ENCODE results near the gene TESK2.
"Not testable (repeated sequence)": the region's sequence is repeated elsewhere in the genome, so short reads cannot be mapped to it uniquely, and the experiment has no call there.

TESK2 gene

GRCh38 chr1:45490626-45491486 is at the start of gene TESK2:
TESK2 (minus strand) TSS chr1:45491163; CDS start chr1:45457785, 33,378 bp downstream.
- DNase-seq (ENCODE audit: low read depth), result peak; percentile 90

GRCh38 chr1:45536886-45537285 is 45.9 kb upstream of the TESK2 start:
- DNase-seq (ENCODE audit: low read depth), result no peak

- DNase-seq (ENCODE audit: low read depth), result no peak
These were observed 45.2 kb upstream of the TESK2 start for GRCh38 chr1:45535988-45536766.

GRCh38 chr1:45531873-45532272 is 40.9 kb upstream of the TESK2 start:
- DNase-seq (ENCODE audit: low read depth), result no peak

GRCh38 chr1:45530632-45531135 is 39.7 kb upstream of the TESK2 start:
- DNase-seq (ENCODE audit: low read depth), result no peak

- DNase-seq (ENCODE audit: low read depth), result no peak
These were observed 35.2 kb upstream of the TESK2 start for GRCh38 chr1:45526135-45526644.

GRCh38 chr1:45523975-45524374 is 33.0 kb upstream of the TESK2 start:
- DNase-seq (ENCODE audit: low read depth), result not testable (repeated sequence)

- DNase-seq (ENCODE audit: low read depth), result not testable (repeated sequence)
These were observed 32.6 kb upstream of the TESK2 start for GRCh38 chr1:45523516-45523915.

- no peak for DNase-seq (ENCODE audit: low read depth)
These were observed 31.6 kb upstream of the TESK2 start for GRCh38 chr1:45522324-45523104.

GRCh38 chr1:45521413-45522323 is 30.7 kb upstream of the TESK2 start, which contains the start of gene PRDX1:
PRDX1 (minus strand) TSS chr1:45521884; CDS start chr1:45519043, 2,841 bp downstream.
- DNase-seq (ENCODE audit: low read depth), result peak; percentile 96

GRCh38 chr1:45519774-45520173 is 28.8 kb upstream of the TESK2 start:
- not testable (repeated sequence) for DNase-seq (ENCODE audit: low read depth)

- DNase-seq (ENCODE audit: low read depth), result no peak
These were observed 27.9 kb upstream of the TESK2 start for GRCh38 chr1:45518910-45519309.

- DNase-seq (ENCODE audit: low read depth), result not testable (repeated sequence)
These were observed 27.4 kb upstream of the TESK2 start for GRCh38 chr1:45518366-45518765.

- DNase-seq (ENCODE audit: low read depth), result no peak
These were observed 25.5 kb upstream of the TESK2 start for GRCh38 chr1:45516465-45516864.

GRCh38 chr1:45516036-45516435 is 25.1 kb upstream of the TESK2 start:
- DNase-seq (ENCODE audit: low read depth), result no peak

GRCh38 chr1:45513532-45514260 is 22.7 kb upstream of the TESK2 start:
- DNase-seq (ENCODE audit: low read depth), result not testable (repeated sequence)

GRCh38 chr1:45512641-45513054 is 21.7 kb upstream of the TESK2 start:
- no peak for DNase-seq (ENCODE audit: low read depth)

- DNase-seq (ENCODE audit: low read depth), result no peak
These were observed 20.1 kb upstream of the TESK2 start for GRCh38 chr1:45510972-45511527.
